Activated CD4-positive, alpha-beta T cell treated with anti-CD3 and anti-CD28 coated beads, Interleukin-2, Interleukin-6, amounts not matched to agents 100 ng/mL and 50 ng/mL, durations not matched to agents 16 hours and 8 hours (primary cell): ENCODE results near the gene PDCD1.
"Not testable (repeated sequence)": the region's sequence is repeated elsewhere in the genome, so short reads cannot be mapped to it uniquely, and the experiment has no call there.

ENCODE experiments used
- DNase-seq: peaks from one replicate; pipeline ENCODE4 v3.0.0-alpha.2; 2020

The PDCD1 gene

DNA sequence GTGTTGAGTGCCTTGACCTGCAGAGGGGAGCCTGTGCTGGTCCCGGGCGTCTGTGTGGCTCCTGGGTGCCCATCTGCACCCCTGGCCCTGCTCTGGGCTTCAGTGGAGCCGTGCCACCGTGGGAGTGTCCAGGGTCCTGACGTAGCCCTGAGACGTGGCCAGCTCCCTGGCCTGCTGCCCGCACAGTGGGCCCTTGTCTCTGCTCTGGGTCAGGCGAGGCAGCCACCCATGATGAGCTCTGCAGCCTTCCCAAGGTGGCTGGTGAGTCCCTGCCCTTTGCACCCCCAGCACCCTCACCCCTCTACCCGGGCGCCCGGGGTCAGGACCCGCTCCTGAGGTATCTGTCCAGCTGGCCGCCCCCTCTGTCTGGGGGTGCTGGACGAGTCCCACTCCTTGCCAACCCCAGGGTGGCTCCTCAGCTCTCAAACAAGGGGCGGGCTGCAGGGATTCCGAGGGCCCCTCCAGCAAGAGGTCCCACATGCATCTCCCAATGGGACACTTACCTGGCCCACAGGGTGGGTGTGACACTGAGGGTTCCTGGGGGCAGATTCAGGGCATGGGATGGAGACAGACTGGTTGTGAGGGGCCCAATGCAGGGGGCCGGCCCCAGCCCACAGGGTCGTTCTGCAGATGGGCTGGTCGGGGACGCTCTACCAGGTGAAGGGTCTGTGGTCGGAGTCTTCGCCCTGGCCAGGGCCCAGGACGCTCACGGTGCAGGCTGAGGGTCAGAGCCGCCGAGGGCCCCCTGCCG, 47.3 kb downstream of the PDCD1 start:
- no peak for DNase-seq

DNA sequence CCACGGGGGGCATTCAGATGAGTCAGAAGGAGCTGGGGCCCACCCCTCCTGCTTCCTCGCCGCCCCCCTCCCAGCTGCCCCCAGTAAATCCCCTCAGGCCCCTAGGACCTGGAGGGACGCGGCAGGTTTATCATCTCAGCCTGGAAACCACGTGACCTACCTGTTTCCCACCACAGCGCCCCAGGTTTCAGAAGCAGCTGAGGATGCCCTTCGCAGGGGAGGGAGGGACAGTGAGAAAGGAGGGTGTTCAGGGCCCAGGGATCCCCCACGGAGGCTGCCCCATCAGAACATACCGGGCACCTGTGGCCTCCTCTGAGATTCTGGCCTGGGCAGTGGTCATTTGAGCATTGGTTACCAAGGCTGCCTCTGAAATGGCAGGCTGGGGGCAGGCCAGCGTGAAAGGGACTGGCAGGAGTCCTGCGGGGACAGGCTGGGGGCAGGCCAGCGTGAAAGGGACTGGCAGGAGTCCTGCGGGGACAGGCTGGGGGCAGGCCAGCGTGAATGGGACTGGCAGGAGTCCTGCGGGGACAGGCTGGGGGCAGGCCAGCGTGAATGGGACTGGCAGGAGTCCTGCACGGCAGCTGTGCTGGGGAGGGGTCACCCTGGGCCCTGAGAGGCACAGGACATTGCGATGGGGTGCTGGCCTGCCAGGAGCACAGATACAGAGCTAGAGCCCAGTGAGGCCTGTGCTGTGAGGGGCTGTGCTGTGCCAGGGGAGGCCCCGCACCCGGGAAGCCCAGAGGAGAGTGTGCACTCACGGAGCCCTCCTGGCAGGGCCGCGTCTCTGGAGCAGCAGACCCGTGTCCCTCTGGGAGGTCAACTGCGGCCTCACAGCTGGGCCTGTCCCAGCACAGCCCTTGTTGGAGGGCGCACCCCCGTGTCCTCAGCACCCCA, 48.1 kb downstream of the PDCD1 start:
- DNase-seq, result no peak

DNA sequence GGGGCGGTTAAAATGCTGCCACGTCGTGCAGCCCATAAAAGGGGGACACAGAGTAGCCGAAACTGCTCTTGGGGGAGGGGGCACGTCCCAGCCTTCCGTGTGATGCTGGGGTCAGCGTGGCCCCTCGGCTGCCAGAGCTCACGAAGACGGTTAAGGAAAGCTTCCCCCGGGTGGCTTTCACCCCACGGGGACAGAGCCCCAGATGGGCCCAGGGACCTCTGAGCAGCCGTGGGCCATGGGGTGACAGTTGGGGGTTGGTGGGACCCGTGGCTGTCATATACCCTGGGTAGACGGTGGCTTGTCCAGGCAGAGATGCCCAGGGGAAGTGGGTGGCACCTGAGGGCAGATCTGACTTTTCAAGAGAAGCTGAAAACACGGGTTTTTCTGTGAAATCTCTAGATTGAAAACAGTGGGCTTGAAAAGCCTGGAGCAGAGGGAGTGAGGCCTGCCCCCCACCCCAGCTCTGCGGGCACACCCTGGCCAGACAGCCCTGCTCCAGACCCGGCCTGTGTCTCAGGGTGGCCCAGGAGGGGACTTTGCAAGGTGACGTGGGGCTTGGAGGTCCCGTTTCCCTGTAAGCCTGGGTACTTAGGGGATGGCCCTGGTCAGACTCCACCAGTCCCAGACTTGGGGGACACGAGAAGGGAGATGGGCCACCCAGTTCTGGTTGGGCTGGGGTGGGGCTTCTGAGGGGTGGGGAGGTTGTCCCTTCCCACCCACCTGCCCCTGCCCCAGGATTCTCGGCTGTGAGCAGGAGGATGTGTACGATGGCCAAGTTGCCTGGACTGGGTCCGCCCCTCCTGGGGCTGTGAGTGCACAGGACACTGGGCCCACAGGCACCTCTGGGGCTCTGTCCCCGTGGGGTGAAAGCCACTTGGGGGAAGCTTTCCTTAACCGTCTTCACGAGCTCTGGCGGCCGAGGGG, 49.0 kb downstream of the PDCD1 start:
- DNase-seq, result no peak

DNA sequence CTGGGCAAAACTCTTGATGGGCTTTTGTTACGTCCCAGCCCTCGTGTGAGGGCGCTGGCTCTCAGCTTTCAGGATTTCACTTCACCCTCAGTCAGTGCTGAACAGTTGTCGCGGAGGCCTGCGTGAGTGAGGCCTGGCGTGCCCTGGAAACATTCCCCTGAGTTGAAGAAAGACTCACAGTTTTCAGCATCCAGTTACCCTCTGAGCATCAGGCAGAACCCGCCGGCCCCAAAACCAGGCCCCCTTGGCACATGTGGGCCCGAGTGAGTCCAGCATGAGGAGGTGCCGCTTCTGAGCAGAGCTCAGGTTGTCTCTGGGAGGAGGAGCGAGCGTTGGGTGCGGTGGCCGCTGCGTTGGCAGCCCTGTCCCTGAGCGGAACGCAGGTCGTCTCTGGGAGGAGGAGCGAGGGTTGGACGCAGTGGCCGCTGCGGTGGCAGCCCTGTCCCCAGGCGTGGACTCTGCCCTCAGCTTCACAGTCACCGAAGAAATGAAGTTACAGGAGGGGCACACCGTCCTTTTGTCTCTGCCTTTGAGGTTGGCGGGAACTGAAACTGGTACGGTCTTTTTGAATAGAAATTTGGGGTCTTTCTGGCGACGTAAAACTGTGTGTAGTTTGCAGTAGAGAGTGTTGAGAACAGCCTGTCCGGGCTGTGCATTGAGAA, 49.8 kb downstream of the PDCD1 start, which contains the start of gene NEU4:
Gene NEU4, plus strand, starts transcription at position 473 of the 662 bp plus-strand sequence. CDS start 5,292 bp downstream, outside the sequence.
- DNase-seq, result no peak

DNA sequence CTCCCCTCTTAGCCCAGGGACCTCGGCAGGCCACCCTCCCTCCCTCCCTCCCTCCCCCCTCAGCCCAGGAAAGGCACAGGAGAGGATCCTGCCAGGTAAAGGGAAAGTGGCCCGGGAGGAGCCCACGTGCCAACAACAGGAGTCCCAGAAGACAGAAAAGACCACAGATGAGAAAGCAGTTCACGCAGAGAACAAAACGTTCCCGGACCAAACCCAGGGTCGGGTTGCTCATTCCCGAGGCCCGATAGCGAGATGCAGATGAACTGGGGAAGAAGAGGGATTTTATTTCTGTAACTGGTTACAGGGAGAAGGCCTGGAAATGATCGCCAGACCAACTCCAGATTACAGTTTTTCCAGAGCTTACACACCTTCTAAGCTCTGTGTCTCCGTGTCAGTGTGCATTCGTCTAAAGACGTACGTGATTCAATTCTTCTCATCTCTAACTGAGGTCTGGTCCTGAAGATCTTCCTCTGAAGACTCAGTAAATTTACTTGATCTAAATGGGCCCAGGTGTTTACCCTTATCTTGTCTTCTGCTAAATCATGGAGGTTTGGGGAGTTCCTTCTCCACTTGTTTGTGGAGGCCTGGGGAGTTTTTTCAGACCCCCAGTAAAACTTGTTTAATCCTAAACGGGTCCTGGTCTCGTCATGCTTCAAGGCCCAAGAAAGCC, 50.5 kb downstream of the PDCD1 start:
- no peak for DNase-seq

DNA sequence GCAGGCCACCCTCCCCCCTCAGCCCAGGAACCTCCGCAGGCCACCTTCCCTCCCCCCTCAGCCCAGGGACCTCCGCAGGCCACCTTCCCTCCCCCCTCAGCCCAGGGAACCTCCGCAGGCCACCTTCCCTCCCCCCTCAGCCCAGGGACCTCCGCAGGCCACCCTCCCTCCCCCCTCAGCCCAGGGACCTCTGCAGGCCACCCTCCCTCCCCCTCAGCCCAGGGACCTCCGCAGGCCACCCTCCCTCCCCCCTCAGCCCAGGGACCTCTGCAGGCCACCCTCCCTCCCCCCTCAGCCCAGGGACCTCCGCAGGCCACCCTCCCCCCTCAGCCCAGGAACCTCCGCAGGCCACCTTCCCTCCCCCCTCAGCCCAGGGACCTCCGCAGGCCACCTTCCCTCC, 52.5 kb downstream of the PDCD1 start:
- DNase-seq, result not testable (repeated sequence)

DNA sequence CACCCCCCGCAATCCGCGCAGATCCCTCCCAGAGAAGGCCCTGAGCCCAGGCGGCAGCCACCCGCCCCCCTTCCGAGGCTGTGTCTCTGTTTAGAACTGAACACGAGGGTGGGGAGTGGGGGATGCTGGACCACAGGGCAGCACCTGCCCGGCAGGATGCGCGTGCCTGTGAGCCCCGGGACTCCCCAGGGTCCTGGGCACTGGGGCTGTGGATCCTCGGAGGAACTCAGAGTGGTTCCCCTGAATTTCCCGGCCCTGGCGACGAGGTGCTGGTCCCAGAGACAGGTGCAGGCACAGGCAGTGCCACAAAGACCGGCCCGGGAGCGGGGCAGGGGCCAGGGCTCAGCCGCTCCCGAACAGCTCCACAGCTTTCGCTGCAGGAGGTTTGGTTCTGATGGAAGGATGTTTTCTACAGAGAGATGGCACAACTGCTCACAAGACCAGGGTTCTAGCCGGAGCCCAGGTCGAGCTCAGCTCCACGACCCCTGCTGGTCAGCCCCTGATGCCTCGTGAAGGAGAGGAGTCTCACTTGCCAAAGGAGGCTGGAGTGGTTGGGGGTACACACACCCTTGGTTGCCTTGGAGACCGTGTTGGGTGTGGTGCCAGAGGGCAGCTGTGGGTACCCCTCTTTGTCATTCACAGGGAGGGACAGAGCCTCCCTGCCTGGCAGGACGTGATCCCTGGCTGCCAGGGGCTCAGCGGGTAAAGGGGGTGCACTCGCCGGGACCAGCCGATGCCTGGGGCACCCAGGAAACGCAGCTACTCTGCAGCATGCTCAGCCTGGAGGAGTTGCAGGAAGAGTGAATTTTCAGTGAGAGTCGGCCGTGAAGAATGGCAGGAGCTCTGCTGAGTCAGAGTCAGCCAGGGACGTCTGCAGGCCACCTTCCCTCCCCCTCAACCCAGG, 54.1 kb downstream of the PDCD1 start:
- peak; percentile 33 for DNase-seq

DNA sequence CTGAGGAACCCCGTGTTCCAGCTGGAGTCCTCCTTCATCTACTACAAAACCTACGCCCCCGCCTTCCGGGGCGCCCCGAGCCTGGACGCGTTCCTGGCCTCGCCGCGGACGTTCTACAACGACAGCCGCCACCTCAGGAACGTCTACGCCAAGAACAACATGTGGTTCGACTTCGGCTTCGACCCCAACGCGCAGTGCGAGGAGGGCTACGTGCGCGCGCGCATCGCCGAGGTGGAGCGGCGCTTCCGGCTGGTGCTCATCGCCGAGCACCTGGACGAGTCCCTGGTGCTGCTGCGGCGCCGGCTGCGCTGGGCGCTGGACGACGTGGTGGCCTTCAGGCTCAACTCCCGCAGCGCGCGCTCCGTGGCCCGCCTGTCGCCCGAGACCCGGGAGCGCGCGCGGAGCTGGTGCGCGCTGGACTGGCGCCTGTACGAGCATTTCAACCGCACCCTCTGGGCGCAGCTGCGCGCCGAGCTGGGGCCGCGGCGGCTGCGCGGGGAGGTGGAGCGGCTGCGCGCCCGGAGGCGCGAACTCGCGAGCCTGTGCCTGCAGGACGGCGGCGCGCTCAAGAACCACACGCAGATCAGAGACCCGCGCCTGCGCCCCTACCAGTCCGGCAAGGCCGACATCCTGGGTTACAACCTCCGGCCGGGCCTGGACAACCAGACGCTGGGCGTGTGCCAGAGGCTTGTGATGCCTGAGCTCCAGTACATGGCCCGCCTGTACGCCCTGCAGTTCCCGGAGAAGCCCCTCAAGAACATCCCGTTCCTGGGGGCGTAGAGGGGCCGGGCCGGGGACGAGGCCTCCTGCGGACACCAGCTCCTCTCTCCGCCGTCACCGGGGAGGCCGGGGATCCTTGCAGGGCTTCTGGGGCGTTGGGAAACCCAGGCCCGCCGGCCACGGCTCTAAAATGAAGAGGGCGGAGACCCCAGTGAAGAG, 55.0 kb downstream of the PDCD1 start:
- DNase-seq, result peak; percentile 53

DNA sequence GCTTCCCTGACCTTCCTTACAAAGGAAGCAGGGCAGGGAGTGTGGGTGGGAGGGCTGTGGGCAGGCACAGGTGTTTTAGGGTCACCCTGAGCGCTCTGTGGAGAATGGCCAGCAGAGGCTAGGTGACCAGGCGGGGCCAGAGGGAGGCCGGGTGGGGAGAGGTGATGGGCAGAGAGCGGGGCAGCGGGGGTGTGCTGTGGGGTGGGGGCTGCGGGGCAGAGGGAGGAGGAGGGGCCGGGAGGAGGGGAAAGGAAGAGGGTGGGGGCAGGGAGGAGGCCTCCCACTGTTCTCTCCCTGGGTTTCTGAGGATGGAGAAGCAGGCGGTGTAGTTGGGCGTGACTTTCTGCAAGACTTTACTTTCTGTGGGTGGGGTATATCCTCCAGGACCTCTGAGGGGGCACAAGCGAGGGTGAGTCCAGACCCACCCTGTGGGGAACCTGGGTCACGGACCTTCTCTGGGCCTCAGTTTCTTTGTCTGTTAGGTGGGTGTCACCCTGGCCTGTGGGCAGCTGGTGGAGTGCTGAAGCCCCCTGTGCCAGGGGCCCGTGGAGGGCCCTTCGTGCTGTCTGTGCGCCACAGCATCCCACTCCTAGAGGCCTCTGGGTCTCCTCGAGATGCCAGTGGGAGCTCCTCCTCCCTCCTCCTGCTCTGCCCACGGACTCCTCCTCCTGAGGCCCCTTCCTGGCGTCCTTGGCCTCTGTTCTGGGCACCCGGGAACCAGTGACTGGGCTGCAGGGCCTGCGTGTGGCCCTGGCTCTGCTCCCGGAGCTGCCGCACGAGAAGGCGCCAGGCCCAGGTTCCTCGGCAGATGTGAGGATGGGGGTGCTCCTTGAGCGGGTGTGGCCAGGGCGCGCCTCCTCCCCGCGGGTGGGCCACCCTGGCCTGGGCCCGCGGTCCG, 56.0 kb downstream of the PDCD1 start:
- no peak for DNase-seq

DNA sequence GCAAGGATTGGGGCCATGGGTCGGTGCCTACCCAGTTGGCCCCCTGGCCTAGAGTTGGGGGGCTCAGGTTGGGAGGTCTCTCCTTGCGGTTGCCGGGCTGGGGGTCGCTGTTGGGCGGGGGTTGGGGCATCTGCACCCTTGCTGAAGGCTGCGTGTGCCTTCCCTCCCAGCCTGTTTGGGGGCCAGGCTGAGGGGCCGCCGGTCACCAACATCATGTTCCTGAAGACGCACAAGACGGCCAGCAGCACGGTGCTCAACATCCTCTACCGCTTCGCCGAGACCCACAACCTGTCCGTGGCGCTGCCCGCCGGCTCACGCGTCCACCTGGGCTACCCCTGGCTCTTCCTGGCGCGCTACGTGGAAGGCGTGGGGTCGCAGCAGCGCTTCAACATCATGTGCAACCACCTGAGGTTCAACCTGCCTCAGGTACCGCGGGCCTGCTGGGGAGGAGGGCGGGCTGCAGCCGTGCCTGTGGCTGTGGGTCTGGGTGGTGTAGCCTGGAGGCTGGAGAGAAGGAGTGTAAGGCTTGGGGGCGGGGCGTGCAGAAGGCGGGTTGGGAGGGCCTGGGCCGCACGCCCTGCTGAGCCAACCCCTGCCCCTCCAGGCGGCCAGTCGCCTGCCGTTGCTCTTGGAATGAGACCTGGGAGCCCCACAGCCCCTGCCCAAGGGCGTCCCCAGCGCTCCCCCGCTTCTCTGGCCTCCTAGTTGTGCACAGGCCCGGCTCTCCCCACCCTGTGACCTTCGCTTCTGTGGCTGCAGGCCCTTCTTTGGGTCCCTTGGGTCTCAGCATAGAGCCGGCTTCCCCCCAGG, 56.9 kb downstream of the PDCD1 start:
- no peak for DNase-seq

DNA sequence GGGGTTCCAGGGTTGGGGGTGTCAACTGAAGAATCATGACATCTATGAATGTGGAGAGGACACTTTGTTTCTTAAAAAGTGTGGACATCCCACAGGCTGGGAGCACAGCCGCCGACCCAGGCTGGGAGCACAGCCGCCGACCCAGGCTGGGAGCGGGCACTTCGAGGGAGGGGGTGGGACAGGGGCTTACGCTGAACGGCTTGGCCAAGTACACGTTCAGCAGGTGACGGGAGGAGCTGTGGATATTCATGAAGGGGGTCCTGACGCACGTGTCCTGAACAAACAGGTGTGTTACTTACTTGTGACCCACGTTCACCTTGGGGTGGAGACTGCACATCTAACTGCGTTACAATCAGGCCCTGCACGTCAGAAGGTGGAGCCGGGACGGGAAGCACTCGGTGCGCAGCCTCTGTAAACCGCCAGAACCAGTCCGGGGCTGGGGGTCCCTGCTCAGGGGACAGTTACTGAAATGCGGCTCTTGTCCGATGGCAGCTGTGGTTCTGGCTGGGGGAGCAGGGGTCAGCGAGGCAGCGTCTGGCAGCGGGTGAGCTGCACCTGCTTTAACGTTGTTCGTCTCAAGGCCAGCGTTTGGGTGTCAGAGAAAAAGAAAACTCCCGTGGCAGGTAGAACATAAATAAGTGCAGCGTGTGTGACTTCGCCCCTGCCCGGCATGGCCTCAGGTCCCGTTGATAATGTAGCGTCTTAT, 58.3 kb downstream of the PDCD1 start:
- DNase-seq, result not testable (repeated sequence)
